Measurements from ENCODE around the gene DHRS9. TPM values are rescaled to one million over a fixed set of nuclear protein-coding genes. Genes with fewer than 3 reads are reported as not detected.

The DHRS9 gene
- total and polyA plus RNA-seq, 2 experiments from 2014 or later: not detected

GRCh38 chr2:169108099-169108884 lies 38.9 kb downstream of the DHRS9 start:
- Histone ChIP-seq H3K36me3 (ENCODE audit: insufficient read depth) (no peaks in the 10 kb centered on the region), H3K4me1 (ENCODE audit: insufficient read depth) (peaks cover 16% of the 10 kb centered on the region; the same call in 1 of the 2 replicates), H3K9me2 (ENCODE audit: insufficient read depth) (no peaks in the 10 kb centered on the region), H3K27ac (ENCODE audit: low read depth) (no peak overlapping the region), H3K4me2 (no peak overlapping the region), H3F3A (replicated peaks; ENCODE audit: low read depth) (no peaks in the 10 kb centered on the region), H4K20me1 (replicated peaks; ENCODE audit: insufficient read depth) (no peaks in the 10 kb centered on the region), H2AFZ (peak overlapping the region; percentile 25; the same call in 1 of the 2 replicates), H3K27me3 (ENCODE audit: insufficient read depth) (no peaks in the 10 kb centered on the region), H3K4me3 (no peak overlapping the region), H3K79me2 (replicated peaks; ENCODE audit: insufficient read depth) (no peaks in the 10 kb centered on the region)
- H3K9me3 Mint-ChIP-seq: no peaks in the 10 kb centered on the region
- H3K4me3 Mint-ChIP-seq: no peak overlapping the region
- H3K36me3 Mint-ChIP-seq (ENCODE audit: low read depth): no peaks in the 10 kb centered on the region
- peaks cover 4% of the 10 kb centered on the region for H3K27me3 Mint-ChIP-seq (ENCODE audit: insufficient read depth, low read depth, poor library complexity)
- DNase-seq (ENCODE audit: low spot score) (no peak), ATAC-seq (no peak)
- no peak overlapping the region for H3K27ac Mint-ChIP-seq
- no peak for TF ChIP-seq CREB1 (CRISPR knock-in tag; IDR thresholded peaks at IDR 0.05; ENCODE audit: low read depth)
- no peak for TF ChIP-seq EZH2 (IDR thresholded peaks at IDR 0.05; ENCODE audit: low read depth, unreplicated experiment)
- no peak for TF ChIP-seq CTCF (conservative IDR thresholded peaks at IDR 0.05; ENCODE audit: low read depth in 2 of 2)
- no peak for TF ChIP-seq NANOG (IDR thresholded peaks at IDR 0.05; ENCODE audit: borderline replicate concordance)
- no peak for TF ChIP-seq ZNF462 (CRISPR knock-in tag; IDR thresholded peaks at IDR 0.05)
- no peak for TF ChIP-seq ZNF114 (CRISPR knock-in tag; IDR thresholded peaks at IDR 0.05)
- no peak for TF ChIP-seq JUNB (IDR thresholded peaks at IDR 0.05; ENCODE audit: unreplicated experiment)
- no peak for TF ChIP-seq STAT1 (IDR thresholded peaks at IDR 0.05; ENCODE audit: unreplicated experiment)
- no peak for TF ChIP-seq EZH2phosphoT487 (IDR thresholded peaks at IDR 0.05; ENCODE audit: unreplicated experiment)
- peaks cover 15% of the 10 kb centered on the region; the same call in 2 of the 3 replicates for H3K4me1 Mint-ChIP-seq
